ENCODE measurements around the gene CDK5.

DNA sequence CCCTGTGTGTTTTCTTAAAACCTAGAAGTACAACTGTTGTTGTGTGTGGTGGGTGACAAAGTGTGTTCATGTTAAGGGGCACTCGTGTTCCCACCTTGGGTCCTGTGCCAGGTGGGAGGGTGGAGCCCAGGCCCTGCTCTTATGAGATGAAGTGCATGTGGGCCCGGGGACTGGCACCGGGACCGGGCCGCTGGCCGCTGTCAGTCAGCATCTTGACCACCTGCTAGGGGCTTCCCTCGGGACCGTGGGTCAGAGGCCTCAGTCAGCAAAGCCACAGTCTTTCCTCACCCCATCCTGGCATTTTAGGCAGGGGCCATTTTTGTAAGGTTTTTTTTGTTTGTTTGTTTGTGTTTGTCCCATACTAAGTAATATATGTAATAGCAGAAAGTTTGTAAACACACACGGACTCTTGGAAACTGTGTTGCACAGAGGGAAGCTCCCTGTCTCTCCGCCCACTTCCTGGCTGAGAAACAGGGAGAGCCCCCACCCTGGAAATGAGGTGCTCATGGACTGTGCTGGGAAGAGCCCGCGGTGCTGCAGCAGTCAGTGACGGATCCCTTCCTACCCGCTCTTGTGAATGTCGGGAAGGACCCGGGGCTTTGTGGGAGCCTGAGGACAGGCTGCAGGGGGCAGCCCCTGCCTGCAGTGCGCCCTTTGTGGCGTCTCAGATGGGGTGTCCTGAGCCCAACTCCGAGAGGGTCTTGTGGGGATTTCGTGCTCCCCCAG is 42.0 kb upstream of the CDK5 start:
- TF ChIP-seq, protein P1, sequence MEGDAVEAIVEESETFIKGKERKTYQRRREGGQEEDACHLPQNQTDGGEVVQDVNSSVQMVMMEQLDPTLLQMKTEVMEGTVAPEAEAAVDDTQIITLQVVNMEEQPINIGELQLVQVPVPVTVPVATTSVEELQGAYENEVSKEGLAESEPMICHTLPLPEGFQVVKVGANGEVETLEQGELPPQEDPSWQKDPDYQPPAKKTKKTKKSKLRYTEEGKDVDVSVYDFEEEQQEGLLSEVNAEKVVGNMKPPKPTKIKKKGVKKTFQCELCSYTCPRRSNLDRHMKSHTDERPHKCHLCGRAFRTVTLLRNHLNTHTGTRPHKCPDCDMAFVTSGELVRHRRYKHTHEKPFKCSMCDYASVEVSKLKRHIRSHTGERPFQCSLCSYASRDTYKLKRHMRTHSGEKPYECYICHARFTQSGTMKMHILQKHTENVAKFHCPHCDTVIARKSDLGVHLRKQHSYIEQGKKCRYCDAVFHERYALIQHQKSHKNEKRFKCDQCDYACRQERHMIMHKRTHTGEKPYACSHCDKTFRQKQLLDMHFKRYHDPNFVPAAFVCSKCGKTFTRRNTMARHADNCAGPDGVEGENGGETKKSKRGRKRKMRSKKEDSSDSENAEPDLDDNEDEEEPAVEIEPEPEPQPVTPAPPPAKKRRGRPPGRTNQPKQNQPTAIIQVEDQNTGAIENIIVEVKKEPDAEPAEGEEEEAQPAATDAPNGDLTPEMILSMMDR (IDR thresholded peaks at IDR 0.05 in 8 of 11, conservative IDR thresholded peaks at IDR 0.05 in 3 of 11), result no peak
- TF ChIP-seq POLR2A (IDR thresholded peaks at IDR 0.05), result no peak

Measured in spleen (tissue), 7 donors.